Right lobe of liver (tissue), 6 donors: ENCODE data around the gene CRAMP1. TPM values are rescaled to one million over a fixed set of nuclear protein-coding genes. Genes with fewer than 3 reads are reported as not detected.

Source experiments
- ATAC-seq, 4 donors: fragments of 200-7000 bp; cut with Tn5 transposase; one replicate each; pipeline ENCODE4 v1.9.1; 2020; ENCODE audit warnings: mild to moderate bottlenecking in 4 of 4, moderate library complexity in 4 of 4
- DNase-seq, 3 donors: peaks; one replicate each; pipeline ENCODE4 v3.0.0-alpha.2; 2020
- H3K27ac ChIP-seq, 3 donors: fragments of 200-600 bp; one replicate each; pipeline ENCODE4 v1.8.0; 2022
- H3K27me3 ChIP-seq, 2 donors: fragments of 200-600 bp; one replicate each; pipeline ENCODE4 v1.8.0; 2022
- H3K36me3 ChIP-seq, 4 donors: fragments of 200-600 bp; sonication (generic) in 1 of 4; one replicate each; pipeline versions ENCODE4 v1.5.1 to v1.8.0; 2017 to 2022; ENCODE audit warnings: control low read depth in 1 of 4
- H3K4me1 ChIP-seq, 4 donors: fragments of 200-600 bp; sonication (generic) in 1 of 4; one replicate each; pipeline versions ENCODE4 v1.5.1 to v1.8.0; 2017 to 2022; ENCODE audit warnings: control low read depth in 1 of 4
- H3K4me3 ChIP-seq, 3 donors: fragments of 200-600 bp; one replicate each; pipeline ENCODE4 v1.8.0; 2022
- H3K9me3 ChIP-seq, 4 donors: fragments of 200-600 bp; sonication (generic) in 1 of 4; one replicate each; pipeline versions ENCODE4 v1.5.1 to v1.8.0; 2017 to 2022; ENCODE audit warnings: control low read depth in 1 of 4
- CTCF ChIP-seq, 4 donors: fragments of 200-600 bp in 3 of 4; fragments of 450-650 bp in 1 of 4; IDR thresholded peaks; one replicate each; pipeline versions ENCODE4 v1.5.1 to v1.8.0; 2016 to 2022; ENCODE audit warnings: antibody characterized with exemption in 4 of 4, mild to moderate bottlenecking in 2 of 4
- POLR2A ChIP-seq: fragments of 450-650 bp; IDR thresholded peaks from one replicate; pipeline ENCODE4 v1.6.1; 2017; ENCODE audit warnings: antibody characterized with exemption, mild to moderate bottlenecking
- WGBS: methylation state at CpG from one replicate; pipeline ENCODE4 v1.1.6; 2018; ENCODE audit warnings: low coverage, low lambda C conversion rate; ENCODE audit not compliant: insufficient coverage; ENCODE audit errors: missing lambda C conversion rate; 5-methylcytosine and 5-hydroxymethylcytosine counted together
- intact Hi-C, 2 donors: fragments of 100-400 bp; cut with DNase I; formaldehyde crosslinking; loops; one replicate each; pipeline versions ENCODE4 v1.11.2 to v1.14.1; 2022
- total RNA-seq, 6 experiments: library from RNA; depleted of rRNA in 2 of 6; stranded (reverse); fragments of >200 nt in 2 of 6; fragmentation: NEBNext Ultra II Directional in 3 of 6; extraction: Animal tissue kit (Norgen Biotek cat#: 25700) in 3 of 6; gene quantifications; one replicate each; pipeline versions ENCODE4 v1.1.0 to v1.2.4, GENCODE V29; 2016 to 2023
- donor health status: DM: no; HTN: yes; CAD: no.
- donor health status: DM: no; HTN: no; CAD: no.
- donor health status: DM: no; HTN: no; CAD: no.
- donor health status: DM: no; HTN: yes; CAD: no.
- donor health status: DM: no; HTN: yes; CAD: no.

Gene CRAMP1
- total RNA-seq, 6 experiments from 2014 or later: 2.9 to 8.4 (median 5.8) TPM

GRCh38 chr16:1659031-1659430 is 46.9 kb downstream of the CRAMP1 start:
- no peak for ATAC-seq
- Histone ChIP-seq H3K27me3 (no peaks in the 10 kb centered on the region), H3K36me3 (peaks cover 0 to 72% (median 25%) of the 10 kb centered on the region in 4 donors), H3K27ac (no peak overlapping the region), H3K4me3 (no peak overlapping the region), H3K9me3 (no peaks in the 10 kb centered on the region), H3K4me1 (no peaks in the 10 kb centered on the region)
- intact Hi-C loops: no loop called here
- 82% methylated on average over 5 of the region's 5 CpGs for WGBS
- no peak for DNase-seq
- TF ChIP-seq CTCF (IDR thresholded peaks at IDR 0.05): no peak
- TF ChIP-seq POLR2A: no peak

GRCh38 chr16:1661826-1662225 is 49.7 kb downstream of the CRAMP1 start:
- no peaks in the 10 kb centered on the region for H3K27me3 ChIP-seq
- TF ChIP-seq POLR2A (no peak), CTCF (IDR thresholded peaks at IDR 0.05) (no peak)
- DNase-seq: no peak
- H3K36me3 ChIP-seq: peaks cover 0 to 70% (median 21%) of the 10 kb centered on the region in 4 donors
- H3K4me1 ChIP-seq: no peaks in the 10 kb centered on the region
- H3K9me3 ChIP-seq: no peaks in the 10 kb centered on the region
- WGBS: 92% methylated on average over 2 of the region's 2 CpGs
- intact Hi-C loops: loop anchor here in 1 of 2 donors (10.0 kb wide), 1 partner anchor 47 kb away; the partner anchor contains the start of genes CRAMP1 and IFT140
- H3K27ac ChIP-seq: no peak overlapping the region
- ATAC-seq: no peak
- H3K4me3 ChIP-seq: no peak overlapping the region

- 98% methylated on average over 16 of the region's 20 CpGs for WGBS
- ATAC-seq: no peak
- no peaks in the 10 kb centered on the region for H3K4me1 ChIP-seq
- TF ChIP-seq CTCF (IDR thresholded peaks at IDR 0.05): no peak
- TF ChIP-seq POLR2A: no peak
- H3K4me3 ChIP-seq: no peak overlapping the region
- H3K9me3 ChIP-seq: no peaks in the 10 kb centered on the region
- no peak for DNase-seq
- H3K27me3 ChIP-seq: no peaks in the 10 kb centered on the region
- intact Hi-C loops: loop anchor here in 1 of 2 donors (10.0 kb wide), 1 partner anchor 48 kb away; the partner anchor contains the start of genes CRAMP1 and IFT140
- no peak overlapping the region for H3K27ac ChIP-seq
- H3K36me3 ChIP-seq: peaks cover 0 to 72% (median 23%) of the 10 kb centered on the region in 4 donors
Measured at GRCh38 chr16:1662543-1662942, 50.4 kb downstream of the CRAMP1 start.

GRCh38 chr16:1665829-1666228 is 53.7 kb downstream of the CRAMP1 start:
- Histone ChIP-seq H3K4me3 (no peak overlapping the region), H3K36me3 (peaks cover 2 to 87% (median 32%) of the 10 kb centered on the region in 4 donors), H3K4me1 (no peaks in the 10 kb centered on the region), H3K27ac (no peak overlapping the region), H3K27me3 (no peaks in the 10 kb centered on the region), H3K9me3 (no peaks in the 10 kb centered on the region)
- TF ChIP-seq POLR2A (no peak), CTCF (IDR thresholded peaks at IDR 0.05) (no peak)
- intact Hi-C loops: loop anchor here in 1 of 2 donors (10.0 kb wide), 1 partner anchor 51 kb away; the partner anchor contains the start of genes CRAMP1 and IFT140
- no peak for DNase-seq
- no peak for ATAC-seq
- 100% methylated on average over 3 of the region's 15 CpGs for WGBS
